Right atrium auricular region (tissue), 2 donors: ENCODE results near the gene EPHA6. TPM values are rescaled to one million over a fixed set of nuclear protein-coding genes. Genes with fewer than 3 reads are reported as not detected.

ENCODE experiments used
- DNase-seq: peaks from one replicate; pipeline ENCODE4 v3.0.0-alpha.2; 2019; ENCODE audit warnings: low spot score
- H3K27ac ChIP-seq, 2 donors: fragments of 200-600 bp; sonication (generic); 1 replicate in 1 of 2; 2 replicates in 1 of 2; pipeline ENCODE4 v1.5.1; 2016 to 2019
- H3K27me3 ChIP-seq, 2 donors: fragments of 200-600 bp; sonication (generic); one replicate each; pipeline versions ENCODE4 v1.5.1 to v1.6.0; 2017 to 2019
- H3K36me3 ChIP-seq: fragments of 200-600 bp; sonication (generic); one replicate; pipeline ENCODE4 v1.5.1; 2016
- H3K4me1 ChIP-seq, 2 donors: fragments of 200-600 bp; sonication (generic); one replicate each; pipeline versions ENCODE4 v1.5.1 to v1.6.0; 2017 to 2019
- H3K4me3 ChIP-seq, 2 donors: fragments of 200-600 bp; sonication (generic); 1 replicate in 1 of 2; 2 replicates in 1 of 2; pipeline ENCODE4 v1.5.1; 2017 to 2019; ENCODE audit warnings: mild to moderate bottlenecking in 1 of 2, moderate library complexity in 1 of 2
- H3K9me3 ChIP-seq, 2 donors: fragments of 200-600 bp; sonication (generic); one replicate each; pipeline ENCODE4 v1.5.1; 2019
- CTCF ChIP-seq, 2 donors: fragments of 200-600 bp; sonication (generic); IDR thresholded peaks; one replicate each; pipeline ENCODE4 v1.5.1; 2019; ENCODE audit warnings: antibody characterized with exemption in 2 of 2
- total RNA-seq, 2 donors: library from RNA; depleted of rRNA; stranded (reverse); fragments of >200 nt; gene quantifications; one replicate each; pipeline ENCODE4 v1.1.0, GENCODE V29; 2016

Gene EPHA6
- total RNA-seq = under 1 TPM; 0.22 to 0.35 TPM

DNA sequence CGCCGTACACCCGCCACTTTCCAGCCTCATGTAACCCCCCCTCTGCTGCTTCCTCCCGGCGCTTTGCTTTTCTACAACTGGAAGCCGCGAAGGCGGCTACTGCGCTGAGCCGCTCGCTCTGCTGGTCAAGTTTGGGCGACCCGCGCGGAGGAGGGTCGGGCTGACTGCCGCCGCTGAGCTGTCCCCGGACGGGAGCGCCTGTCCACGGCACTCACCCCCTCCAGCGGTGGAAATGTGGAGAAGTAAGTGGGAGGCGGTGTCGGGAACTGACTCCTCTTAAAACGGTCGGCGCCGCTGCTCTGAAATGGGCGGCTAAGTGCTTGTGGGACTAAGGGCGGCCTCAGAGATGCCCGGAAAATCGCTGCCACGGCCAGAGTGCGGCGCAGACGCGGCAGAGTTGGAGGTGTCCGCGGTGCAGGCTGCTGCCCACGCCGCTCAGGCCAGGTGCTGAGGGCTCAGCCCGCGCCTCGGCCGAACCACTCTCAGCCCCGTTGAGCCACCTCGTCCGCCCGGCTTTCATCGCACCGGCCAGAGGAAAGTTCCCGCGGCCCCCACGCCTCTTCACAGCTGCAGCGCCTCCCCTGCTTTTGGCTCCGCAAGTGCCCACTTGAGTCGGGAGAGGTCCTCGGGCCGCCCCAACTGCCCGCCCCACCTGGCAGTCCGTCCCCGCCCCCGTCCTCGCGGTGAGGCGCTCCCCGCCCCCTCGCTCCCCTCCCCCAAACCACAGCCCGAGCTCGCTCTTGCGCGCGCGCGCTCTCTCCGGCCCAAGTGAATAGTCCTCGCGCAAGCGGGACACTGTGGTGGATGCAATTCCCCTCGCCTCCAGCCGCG lies at the start of gene EPHA6:
TSS of gene EPHA6 (plus strand) at position 775 of the 831 bp plus-strand sequence.
- H3K4me1 ChIP-seq = peaks cover 0 to 25% of the 10 kb centered on the region in 2 donors
- TF ChIP-seq CTCF (IDR thresholded peaks at IDR 0.05) = no peak
- H3K36me3 ChIP-seq = no peaks in the 10 kb centered on the region
- peak within 1 kb of the TSS; percentile 35 to 56 for H3K4me3 ChIP-seq
- H3K27ac ChIP-seq = peak within 1 kb of the TSS; percentile 49 to 54
- H3K9me3 ChIP-seq = no peaks in the 10 kb centered on the region
- DNase-seq = peak; percentile 59
- peaks cover 0 to 6% of the 10 kb centered on the region in 2 donors for H3K27me3 ChIP-seq

DNA sequence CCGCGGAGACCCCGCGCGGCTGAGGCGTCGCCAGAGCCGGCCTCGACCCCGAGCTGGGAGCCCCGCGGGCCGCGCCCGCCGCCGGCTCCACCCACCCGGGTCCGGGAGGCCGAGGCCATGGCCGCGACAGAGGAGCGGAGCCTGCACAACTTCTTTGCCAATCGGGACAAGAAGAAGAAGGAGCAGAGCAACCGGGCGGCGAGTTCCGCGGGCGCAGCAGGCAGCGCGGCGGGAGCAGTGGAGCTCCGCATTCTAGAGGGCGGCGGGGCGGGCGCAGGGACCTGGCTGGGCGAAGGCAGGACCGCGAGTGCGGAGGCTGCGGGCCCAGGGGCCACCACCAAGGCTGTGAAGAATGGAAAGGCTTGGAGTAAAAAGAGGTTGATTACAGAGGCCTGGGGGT lies 37.6 kb upstream of the EPHA6 start:
- no peak overlapping the region for H3K4me3 ChIP-seq
- DNase-seq = no peak

GRCh38 chr3:96779810-96780209 lies 34.6 kb upstream of the EPHA6 start:
- Histone ChIP-seq H3K27me3 (no peaks in the 10 kb centered on the region), H3K9me3 (no peaks in the 10 kb centered on the region), H3K4me1 (no peaks in the 10 kb centered on the region), H3K4me3 (no peak overlapping the region), H3K36me3 (no peaks in the 10 kb centered on the region), H3K27ac (no peak overlapping the region)
- no peak for TF ChIP-seq CTCF (IDR thresholded peaks at IDR 0.05)
- DNase-seq = no peak

More for the DNA sequence above, 37.6 kb upstream of the EPHA6 start:
- Histone ChIP-seq H3K36me3 (no peaks in the 10 kb centered on the region), H3K9me3 (peaks cover 0 to 12% of the 10 kb centered on the region in 2 donors), H3K27ac (no peak overlapping the region), H3K27me3 (no peaks in the 10 kb centered on the region), H3K4me1 (no peaks in the 10 kb centered on the region)
- no peak for TF ChIP-seq CTCF (IDR thresholded peaks at IDR 0.05)

DNA sequence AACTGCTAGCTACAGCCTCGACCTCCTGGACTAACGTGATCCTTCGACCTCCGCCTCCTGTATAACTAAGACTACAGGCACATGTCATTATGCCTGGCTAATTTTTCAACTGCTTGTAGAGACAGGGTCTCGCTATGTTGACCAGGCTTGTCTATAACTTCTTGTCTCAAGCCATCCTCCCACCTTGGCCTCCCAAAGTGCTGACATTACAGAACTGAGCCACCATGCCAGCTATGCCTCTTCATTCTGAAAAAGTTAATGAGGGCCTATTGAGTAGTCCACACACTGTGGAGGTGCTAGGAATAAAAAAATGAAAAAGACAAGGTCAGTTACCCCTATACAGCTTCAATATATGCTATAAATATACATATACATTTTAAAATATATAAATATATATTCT lies 18.3 kb upstream of the EPHA6 start:
- no peak for DNase-seq
- H3K4me3 ChIP-seq = no peak overlapping the region
- H3K36me3 ChIP-seq = no peaks in the 10 kb centered on the region
- no peaks in the 10 kb centered on the region for H3K9me3 ChIP-seq
- no peak for TF ChIP-seq CTCF (IDR thresholded peaks at IDR 0.05)
- no peaks in the 10 kb centered on the region for H3K4me1 ChIP-seq
- no peak overlapping the region for H3K27ac ChIP-seq
- no peaks in the 10 kb centered on the region for H3K27me3 ChIP-seq

GRCh38 chr3:96803870-96804269 lies 10.5 kb upstream of the EPHA6 start:
- Histone ChIP-seq H3K4me3 (no peak overlapping the region), H3K4me1 (no peaks in the 10 kb centered on the region), H3K27me3 (no peaks in the 10 kb centered on the region), H3K9me3 (no peaks in the 10 kb centered on the region), H3K36me3 (no peaks in the 10 kb centered on the region), H3K27ac (no peak overlapping the region)
- DNase-seq = no peak
- TF ChIP-seq CTCF (IDR thresholded peaks at IDR 0.05) = no peak
